Rectal smooth muscle tissue (tissue), 1 donor: ENCODE measurements around the gene TLE5.
"Not testable (repeated sequence)": the region's sequence is repeated elsewhere in the genome, so short reads cannot be mapped to it uniquely, and the experiment has no call there.

ENCODE experiments used
- H3K27ac ChIP-seq: one replicate; pipeline ENCODE4 v1.7.0; 2013; ENCODE audit warnings: low read depth, low read length, inconsistent platforms
- H3K27me3 ChIP-seq: one replicate; pipeline ENCODE4 v1.7.0; 2013; ENCODE audit warnings: low read length; ENCODE audit not compliant: control insufficient read depth, insufficient read depth
- H3K36me3 ChIP-seq: one replicate; pipeline ENCODE4 v1.7.0; 2013; ENCODE audit warnings: low read length; ENCODE audit not compliant: control insufficient read depth, insufficient read depth
- H3K4me1 ChIP-seq: one replicate; pipeline ENCODE4 v1.7.0; 2013; ENCODE audit warnings: low read length; ENCODE audit not compliant: control insufficient read depth, insufficient read depth
- H3K4me3 ChIP-seq: one replicate; pipeline ENCODE4 v1.7.0; 2013; ENCODE audit warnings: low read length
- H3K9ac ChIP-seq: one replicate; pipeline ENCODE4 v1.7.0; 2013; ENCODE audit warnings: low read length

The TLE5 gene

DNA sequence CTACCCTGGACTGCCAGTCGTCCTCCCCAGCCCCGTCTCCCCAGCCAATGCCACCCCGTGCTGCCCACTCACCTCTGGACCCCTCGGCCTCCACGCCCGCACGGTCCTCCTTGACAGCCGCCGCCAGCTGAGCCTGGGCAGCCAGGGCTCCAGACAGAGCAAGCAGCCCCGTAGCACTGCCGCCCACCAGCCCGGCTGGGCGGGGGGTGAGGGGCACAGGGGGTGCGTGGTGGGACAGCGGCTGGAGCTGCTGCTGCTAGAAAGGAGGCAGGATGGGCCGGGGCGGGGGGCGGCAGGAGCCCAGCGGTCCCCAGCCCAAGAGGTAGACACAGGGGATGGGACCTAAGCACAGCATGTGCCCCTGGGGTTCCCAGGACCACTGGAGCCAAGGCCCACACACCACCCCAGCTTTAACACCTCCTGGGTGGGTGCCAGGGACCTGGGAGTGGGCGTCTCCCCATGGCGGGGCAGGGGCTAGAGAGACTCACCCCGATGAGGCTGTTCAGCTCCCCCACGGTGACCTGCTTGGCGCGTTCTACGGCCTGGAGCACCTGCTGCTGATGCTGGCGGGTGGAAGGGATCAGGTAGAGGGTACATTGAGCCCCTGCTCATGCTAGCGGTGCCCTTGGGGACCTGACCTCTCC, 43.0 kb downstream of the TLE5 start:
- Histone ChIP-seq H3K27me3 (no peaks in the 10 kb centered on the region), H3K9ac (no peak overlapping the region), H3K4me3 (no peak overlapping the region), H3K36me3 (no peaks in the 10 kb centered on the region), H3K27ac (no peak overlapping the region), H3K4me1 (no peaks in the 10 kb centered on the region)

DNA sequence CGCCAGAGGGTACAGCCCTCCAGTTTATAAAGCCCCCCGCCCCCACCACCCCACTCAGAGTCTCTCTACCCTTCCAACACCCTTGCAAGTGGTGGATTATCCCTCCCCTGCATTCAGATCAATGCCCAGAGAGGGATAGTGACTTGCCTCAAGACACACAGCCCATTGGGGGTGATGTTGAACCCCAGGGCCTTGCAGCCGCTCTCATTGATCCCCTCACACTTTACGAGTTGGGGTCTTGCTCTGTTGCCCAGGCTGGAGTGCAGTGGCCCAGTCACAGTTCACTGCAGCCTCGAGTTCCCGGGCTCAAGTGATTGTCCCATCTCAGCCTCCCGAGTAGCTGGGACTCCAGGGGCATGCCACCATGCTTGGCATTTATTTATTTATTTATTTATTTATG, 44.4 kb downstream of the TLE5 start:
- H3K27me3 ChIP-seq: no peaks in the 10 kb centered on the region
- H3K27ac ChIP-seq: no peak overlapping the region

DNA sequence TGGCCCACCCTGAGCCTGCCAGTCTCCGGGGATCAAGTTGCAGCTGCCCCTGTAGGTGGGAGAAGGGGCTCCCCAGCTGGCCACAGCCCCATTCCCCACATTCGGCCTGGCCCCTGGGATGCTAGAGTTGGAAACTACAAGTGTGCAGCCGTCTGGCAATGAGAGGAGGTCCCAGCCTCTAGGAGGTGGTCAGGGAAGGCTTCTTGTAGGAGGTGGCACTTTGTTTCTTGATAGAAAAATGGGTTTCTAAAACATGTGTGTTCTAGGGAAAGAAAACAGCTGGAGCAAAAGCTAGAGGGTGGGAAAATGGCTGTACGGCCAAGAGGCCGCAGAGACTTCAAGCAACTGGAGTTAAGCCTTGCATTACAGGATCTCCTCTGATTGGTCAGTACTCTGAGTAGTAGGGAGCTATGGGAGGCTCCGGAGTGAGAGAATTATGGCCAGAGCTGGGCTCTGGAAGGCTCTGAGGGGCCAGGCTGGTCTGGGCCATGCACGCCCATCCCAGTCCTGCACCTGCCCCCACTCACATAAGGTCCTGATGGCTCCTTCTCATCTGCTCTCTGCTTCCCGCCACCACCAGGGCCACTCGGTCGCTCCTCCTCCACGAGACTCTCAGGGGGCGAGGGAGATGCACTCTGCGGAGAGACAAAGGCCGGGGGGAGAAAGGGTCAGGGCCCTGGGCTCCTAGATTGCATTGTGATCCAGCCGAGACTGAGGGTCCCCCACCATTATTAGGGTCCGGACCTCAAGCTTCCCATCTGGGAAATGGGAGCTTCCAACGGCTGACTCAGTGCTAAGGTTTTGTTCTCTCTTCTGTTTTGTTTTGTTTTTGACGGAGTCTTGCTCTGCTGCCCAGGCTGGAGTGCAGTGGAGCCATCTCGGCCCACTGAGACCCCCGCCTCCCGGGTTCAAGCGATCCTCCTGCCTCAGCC, 46.9 kb downstream of the TLE5 start:
- H3K27ac ChIP-seq: no peak overlapping the region
- H3K4me1 ChIP-seq: no peaks in the 10 kb centered on the region
- H3K4me3 ChIP-seq: no peak overlapping the region
- peaks cover 3% of the 10 kb centered on the region for H3K36me3 ChIP-seq
- no peak overlapping the region for H3K9ac ChIP-seq
- H3K27me3 ChIP-seq: no peaks in the 10 kb centered on the region

More for the DNA sequence above, 44.4 kb downstream of the TLE5 start:
- no peaks in the 10 kb centered on the region for H3K4me1 ChIP-seq
- no peak overlapping the region for H3K4me3 ChIP-seq
- H3K36me3 ChIP-seq: no peaks in the 10 kb centered on the region
- H3K9ac ChIP-seq: no peak overlapping the region

DNA sequence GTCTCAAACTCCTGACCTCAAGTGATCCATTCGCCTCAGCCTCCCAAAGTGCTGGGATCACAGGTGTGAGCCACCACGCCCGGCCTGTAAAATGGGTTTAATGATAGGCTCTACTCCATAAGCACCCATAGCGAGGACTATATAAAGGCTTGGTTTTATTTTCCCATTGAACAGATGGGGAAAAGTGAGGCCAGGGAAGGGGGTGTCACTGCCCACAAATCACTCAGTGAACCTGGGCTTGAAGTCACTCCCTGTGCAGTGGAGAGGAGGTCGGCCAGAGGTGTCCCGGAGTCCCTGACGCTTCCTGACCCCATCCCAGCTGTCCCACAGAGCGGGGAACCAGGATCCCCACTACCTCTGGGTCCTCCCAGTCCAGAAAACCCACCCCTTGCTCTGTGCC, 48.2 kb downstream of the TLE5 start:
- no peaks in the 10 kb centered on the region for H3K4me1 ChIP-seq
- H3K27ac ChIP-seq: no peak overlapping the region
- H3K36me3 ChIP-seq: peaks cover 5% of the 10 kb centered on the region
- no peak overlapping the region for H3K4me3 ChIP-seq
- no peaks in the 10 kb centered on the region for H3K27me3 ChIP-seq
- H3K9ac ChIP-seq: no peak overlapping the region

DNA sequence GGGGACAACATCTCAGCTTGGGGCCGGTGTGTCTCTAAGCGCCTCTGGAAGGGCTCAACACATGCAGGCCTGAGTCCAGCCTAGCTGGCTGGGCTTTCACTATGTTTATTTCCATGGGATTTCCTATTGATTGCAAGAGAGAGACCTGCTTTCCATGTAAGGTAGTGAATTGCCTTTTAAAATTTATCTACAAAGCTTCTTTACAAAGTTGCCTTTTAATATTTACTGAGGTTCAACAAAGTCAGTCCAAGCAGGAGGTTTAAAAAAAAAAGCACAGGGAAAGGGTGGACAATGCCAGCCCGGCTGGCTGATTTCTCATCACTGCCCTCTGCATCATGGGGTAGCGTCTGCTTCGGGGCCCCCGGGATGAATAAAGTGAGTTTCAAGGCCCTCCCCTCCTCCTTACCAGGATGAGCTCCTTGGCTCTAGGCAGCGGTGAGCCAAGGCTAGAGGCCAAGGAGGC, 49.0 kb downstream of the TLE5 start:
- Histone ChIP-seq H3K27me3 (no peaks in the 10 kb centered on the region), H3K9ac (no peak overlapping the region), H3K27ac (no peak overlapping the region), H3K4me3 (no peak overlapping the region), H3K36me3 (peaks cover 5% of the 10 kb centered on the region), H3K4me1 (no peaks in the 10 kb centered on the region)

DNA sequence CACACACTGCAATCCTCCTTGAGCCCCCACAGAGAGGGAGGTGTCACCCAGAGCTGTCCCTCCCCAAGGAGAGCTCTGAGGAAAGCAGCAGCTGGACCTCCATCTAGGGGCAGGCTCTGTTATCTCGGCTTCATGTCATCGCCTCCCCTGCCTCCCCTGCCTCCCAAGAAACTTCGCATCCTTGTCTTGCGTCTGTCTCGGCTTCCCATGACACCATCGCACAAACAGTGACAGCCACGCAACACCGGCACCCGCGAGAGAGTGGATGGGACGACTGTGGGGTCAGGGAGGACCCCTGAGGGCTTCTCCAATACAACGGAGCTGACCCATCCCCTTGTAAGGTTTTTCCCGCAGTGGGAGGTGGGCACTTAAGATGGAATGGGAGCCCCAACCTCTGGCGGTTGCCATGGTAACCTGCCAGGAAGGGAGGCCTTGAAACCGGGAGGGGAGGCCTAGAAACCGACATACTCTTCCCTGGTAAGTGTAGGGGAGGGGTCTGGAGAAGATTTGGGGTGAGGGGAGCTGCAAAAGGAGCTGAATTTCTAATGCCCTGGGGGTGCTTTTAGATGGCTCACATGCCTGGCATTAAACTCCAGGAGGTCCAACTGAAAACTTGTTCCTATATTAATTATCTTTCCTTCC, 49.6 kb downstream of the TLE5 start:
- Histone ChIP-seq H3K4me1 (no peaks in the 10 kb centered on the region), H3K4me3 (no peak overlapping the region), H3K27ac (no peak overlapping the region), H3K36me3 (peaks cover 5% of the 10 kb centered on the region), H3K27me3 (no peaks in the 10 kb centered on the region), H3K9ac (no peak overlapping the region)

DNA sequence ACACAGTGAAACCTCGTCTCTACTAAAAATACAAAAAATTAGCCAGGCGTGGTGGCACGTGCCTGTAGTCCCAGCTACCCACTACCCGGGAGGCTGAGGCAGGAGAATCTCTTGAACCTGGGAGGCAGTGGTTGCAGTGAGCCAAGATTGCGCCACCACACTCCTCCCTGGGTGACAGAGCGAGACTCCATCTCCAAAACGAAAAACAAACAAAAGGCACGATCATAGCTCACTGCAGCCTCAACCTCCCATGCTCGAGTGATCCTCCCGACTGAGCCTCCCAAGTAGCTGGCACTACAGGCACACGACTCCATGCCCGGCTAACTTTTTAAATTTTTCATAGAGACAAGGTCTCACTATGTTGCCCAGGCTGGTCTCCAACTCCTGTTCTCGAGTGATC, 50.2 kb downstream of the TLE5 start:
- H3K4me1 ChIP-seq, H3K27me3 ChIP-seq, H3K4me3 ChIP-seq, H3K36me3 ChIP-seq, H3K9ac ChIP-seq, H3K27ac ChIP-seq: not testable (repeated sequence)

DNA sequence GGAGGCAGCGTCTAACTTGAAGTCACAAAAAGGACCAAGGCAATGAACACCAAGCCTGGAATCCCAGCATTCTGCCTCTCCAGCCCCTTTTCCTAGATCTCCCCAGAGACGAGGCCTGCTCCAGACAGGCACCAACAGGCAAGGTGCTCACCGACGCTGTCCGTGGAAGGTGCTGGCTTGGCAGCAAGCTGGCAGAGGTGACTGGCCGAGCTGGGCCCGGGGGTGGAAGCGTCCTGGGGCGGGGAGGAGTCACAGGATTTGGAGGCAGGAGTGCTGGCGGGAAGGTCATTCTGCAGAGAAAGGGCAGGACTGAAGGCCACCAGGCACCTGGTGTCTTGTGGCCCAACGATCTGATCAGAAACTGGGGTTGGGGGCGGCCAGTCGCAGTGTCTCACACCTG, 51.4 kb downstream of the TLE5 start:
- H3K27me3 ChIP-seq: no peaks in the 10 kb centered on the region
- H3K9ac ChIP-seq: no peak overlapping the region
- no peaks in the 10 kb centered on the region for H3K4me1 ChIP-seq
- H3K4me3 ChIP-seq: no peak overlapping the region
- peaks cover 5% of the 10 kb centered on the region for H3K36me3 ChIP-seq
- no peak overlapping the region for H3K27ac ChIP-seq

DNA sequence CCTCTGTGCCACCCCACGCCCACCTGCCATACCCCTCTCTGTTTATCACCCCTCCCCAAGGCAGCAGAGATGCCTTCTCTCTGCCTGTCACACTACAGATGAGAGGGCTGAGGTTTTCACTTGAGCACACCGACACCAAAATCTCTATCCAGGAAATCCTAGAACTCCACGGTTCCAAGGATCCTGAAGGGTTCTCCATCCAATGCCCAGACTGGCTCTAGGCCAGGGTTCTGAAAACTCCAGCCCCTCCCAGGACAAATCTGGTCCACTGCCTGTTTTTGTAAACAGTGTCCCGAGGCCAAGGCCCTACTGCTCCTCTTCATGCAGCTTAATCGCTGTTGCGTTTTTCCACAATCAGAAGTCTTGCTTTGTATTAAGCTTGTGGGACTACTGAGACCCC, 53.3 kb downstream of the TLE5 start:
- no peak overlapping the region for H3K4me3 ChIP-seq
- no peaks in the 10 kb centered on the region for H3K27me3 ChIP-seq
- H3K4me1 ChIP-seq: no peaks in the 10 kb centered on the region
- H3K27ac ChIP-seq: no peak overlapping the region
- peaks cover 5% of the 10 kb centered on the region for H3K36me3 ChIP-seq
- no peak overlapping the region for H3K9ac ChIP-seq

DNA sequence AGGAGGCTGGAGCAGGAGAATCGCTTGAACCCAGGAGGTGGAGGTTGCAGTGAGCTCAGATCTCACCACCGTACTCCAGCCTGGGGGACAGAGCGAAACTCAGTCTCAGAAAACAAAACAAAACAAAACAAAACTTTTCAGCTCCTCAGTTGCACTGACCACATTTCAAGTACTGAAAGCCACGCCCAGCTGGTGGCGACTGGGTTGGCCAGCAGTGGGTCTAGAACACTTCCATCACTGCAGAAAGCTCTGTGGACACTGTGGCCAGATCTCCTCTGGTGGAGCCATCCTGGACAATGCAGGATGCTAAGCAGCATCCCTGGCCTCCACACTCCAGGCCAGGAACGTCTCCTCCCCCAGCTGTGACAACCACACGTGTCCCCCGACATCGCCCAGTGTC, 54.3 kb downstream of the TLE5 start:
- Histone ChIP-seq H3K9ac (no peak overlapping the region), H3K27ac (no peak overlapping the region), H3K4me1 (no peaks in the 10 kb centered on the region), H3K27me3 (no peaks in the 10 kb centered on the region), H3K4me3 (no peak overlapping the region), H3K36me3 (peaks cover 5% of the 10 kb centered on the region)

DNA sequence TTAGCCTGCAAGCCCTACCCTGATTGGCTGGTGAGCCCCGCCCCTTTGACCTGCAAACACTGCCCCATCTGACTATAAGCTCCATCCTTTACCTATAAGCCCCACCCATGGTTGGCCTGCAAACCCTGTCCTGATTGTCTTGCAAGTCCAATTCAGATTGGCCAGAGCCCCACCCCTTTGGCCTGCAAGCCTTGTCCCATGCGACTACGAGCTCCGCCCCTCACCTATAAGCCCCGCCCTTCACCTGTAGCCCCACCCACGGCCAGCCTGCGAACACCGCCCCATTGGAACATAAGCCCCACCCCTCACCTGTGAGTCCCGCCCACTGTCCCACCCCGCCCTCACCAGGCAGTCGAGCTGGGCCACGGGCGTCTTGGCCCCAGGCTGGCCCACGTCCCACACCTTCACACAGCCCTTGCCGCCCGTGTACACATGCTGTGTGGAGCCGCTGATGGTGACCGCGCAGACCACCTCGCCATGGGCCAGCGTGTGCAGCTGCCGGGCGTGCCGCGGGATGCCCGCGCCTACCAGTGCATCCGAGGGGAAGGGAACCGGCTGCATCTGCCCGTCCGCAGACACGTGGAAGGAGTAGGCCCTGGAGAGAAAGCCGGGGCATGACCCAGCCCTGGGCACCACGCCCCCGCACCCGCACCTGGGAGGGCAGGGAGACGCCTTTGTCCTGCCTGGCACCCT, 56.1 kb downstream of the TLE5 start:
- H3K27ac ChIP-seq: no peak overlapping the region
- peaks cover 3% of the 10 kb centered on the region for H3K36me3 ChIP-seq
- H3K4me3 ChIP-seq: no peak overlapping the region
- no peak overlapping the region for H3K9ac ChIP-seq
- H3K27me3 ChIP-seq: no peaks in the 10 kb centered on the region
- no peaks in the 10 kb centered on the region for H3K4me1 ChIP-seq

DNA sequence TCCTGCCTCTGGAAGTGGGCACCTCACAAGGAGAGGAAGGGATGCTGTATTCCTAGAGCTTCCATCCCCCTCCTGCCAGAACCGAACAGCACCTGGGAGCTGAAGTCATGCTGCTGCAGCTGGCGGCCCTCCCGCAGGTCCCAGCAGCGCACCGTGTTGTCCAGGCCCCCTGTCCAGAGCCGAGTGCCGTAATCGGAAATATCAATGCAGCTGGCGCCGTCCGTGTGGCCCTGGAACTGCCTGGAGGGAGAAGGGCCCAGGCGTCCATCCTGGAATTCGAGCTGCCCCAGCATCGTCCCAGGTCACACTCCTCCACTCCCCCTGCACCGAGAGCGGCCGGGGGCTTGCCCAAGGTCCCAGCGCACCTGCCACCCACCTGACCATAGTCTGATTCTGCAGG, 57.0 kb downstream of the TLE5 start:
- H3K4me3 ChIP-seq: no peak overlapping the region
- no peak overlapping the region for H3K9ac ChIP-seq
- H3K36me3 ChIP-seq: peaks cover 3% of the 10 kb centered on the region
- H3K27me3 ChIP-seq: no peaks in the 10 kb centered on the region
- no peak overlapping the region for H3K27ac ChIP-seq
- H3K4me1 ChIP-seq: no peaks in the 10 kb centered on the region
